HG03039 (cell line): Measurements from ENCODE around the gene SSR1.
"Not testable (repeated sequence)": the region's sequence is repeated elsewhere in the genome, so short reads cannot be mapped to it uniquely, and the experiment has no call there.

ENCODE experiments used
- ATAC-seq: cut with Tn5 transposase; IDR thresholded peaks from one replicate; pipeline ENCODE4 v1.9.1; 2021; ENCODE audit warnings: mild to moderate bottlenecking, moderate library complexity; ENCODE audit not compliant: unreplicated experiment

Gene SSR1

DNA sequence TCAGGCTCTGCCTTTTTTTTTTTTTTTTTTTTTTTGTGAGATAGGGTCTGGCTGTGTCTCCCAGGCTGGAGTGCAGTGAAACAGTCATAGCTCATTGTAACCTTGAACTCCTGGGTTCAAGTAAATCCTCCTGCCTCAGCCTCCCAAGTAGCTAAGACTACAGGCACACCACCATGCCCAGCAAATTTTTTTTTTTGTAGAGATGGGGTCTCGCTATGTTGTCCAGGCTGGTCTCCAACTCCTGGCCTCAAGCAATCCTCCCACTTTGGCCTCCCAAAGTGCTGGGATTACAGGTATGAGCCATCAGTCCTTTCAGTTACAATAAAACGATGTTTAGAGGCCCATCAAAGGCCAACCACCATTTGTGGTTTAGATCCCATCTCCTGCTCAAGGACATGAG, 6.4 kb upstream of the SSR1 start:
- not testable (repeated sequence) for ATAC-seq

DNA sequence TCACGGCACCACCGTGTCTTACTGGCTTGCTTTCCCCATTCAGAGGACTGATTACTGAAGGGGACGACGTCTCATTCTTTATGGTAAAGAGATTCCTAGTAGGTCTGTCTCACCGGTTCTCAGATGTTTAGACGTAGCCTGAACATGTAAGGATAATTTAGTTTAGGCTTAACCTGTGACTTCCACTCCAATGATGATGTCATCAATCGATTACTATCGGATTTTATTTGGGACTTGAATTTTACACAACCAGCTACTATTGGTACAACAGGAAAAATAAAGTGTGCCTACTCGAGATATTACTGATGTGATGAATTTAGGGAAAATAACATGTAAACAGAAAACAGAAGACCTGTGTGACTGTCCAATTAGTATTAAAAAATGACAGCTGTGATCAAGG, 4.5 kb upstream of the SSR1 start:
- ATAC-seq: no peak

DNA sequence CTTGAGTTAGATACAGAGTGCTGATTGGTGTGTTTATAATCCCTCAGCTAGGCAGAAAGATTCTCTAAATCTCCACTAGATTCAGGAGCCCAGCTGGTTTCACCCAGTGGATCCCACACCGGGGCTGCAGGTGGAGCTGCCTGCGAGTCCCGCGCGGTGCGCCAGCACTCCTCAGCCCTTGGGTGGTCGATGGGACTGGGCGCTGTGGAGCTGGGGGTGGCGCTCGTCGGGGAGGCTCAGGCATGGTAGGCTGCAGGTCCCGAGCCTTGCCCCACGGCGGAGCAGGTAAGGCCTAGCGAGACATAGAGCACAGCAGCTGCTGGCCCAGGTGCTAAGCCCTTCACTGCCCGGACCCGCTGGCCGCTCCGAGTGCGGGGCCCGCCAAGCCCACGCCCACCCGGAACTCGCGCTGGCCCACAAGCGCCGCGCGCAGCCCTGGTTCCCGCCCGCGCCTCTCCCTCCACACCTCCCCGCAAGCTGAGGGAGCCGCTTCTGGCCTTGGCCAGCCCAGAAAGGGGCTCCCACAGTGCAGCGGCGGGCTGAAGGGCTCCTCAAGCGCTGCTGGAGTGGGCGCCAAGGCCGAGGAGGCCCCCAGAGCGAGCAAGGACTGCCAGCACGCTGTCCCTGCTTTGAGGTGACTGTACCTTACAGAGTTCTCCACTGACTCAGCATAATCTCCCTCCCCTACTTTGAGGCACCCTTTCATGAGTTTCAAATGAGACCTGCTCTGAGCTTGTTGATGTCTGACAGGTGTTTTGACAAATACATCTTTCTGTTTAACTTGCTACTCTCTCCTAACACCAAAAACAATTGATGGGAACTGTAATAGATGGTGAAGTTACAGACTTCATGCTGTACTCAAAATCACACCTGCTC, 3.9 kb upstream of the SSR1 start:
- no peak for ATAC-seq

DNA sequence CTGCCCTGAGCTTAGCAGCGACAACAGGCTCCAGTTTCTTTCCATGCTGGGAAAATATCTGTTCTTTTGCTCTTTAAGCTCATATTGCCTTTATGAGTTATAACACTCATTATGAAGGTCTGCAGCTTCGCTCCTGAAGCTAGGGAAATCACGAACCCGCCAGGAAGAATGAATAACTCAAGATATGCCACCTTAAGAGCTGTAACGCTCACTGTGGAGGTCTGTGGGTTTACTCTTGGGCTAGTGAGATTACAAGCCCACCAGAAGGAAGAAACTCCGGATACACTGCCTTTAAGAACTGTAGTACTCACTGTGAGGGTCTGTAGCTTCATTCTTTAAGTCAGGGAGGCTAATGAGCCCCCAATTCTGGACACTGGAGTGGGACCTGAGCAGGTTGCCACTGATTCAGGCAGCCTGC, 3.0 kb upstream of the SSR1 start:
- no peak for ATAC-seq

DNA sequence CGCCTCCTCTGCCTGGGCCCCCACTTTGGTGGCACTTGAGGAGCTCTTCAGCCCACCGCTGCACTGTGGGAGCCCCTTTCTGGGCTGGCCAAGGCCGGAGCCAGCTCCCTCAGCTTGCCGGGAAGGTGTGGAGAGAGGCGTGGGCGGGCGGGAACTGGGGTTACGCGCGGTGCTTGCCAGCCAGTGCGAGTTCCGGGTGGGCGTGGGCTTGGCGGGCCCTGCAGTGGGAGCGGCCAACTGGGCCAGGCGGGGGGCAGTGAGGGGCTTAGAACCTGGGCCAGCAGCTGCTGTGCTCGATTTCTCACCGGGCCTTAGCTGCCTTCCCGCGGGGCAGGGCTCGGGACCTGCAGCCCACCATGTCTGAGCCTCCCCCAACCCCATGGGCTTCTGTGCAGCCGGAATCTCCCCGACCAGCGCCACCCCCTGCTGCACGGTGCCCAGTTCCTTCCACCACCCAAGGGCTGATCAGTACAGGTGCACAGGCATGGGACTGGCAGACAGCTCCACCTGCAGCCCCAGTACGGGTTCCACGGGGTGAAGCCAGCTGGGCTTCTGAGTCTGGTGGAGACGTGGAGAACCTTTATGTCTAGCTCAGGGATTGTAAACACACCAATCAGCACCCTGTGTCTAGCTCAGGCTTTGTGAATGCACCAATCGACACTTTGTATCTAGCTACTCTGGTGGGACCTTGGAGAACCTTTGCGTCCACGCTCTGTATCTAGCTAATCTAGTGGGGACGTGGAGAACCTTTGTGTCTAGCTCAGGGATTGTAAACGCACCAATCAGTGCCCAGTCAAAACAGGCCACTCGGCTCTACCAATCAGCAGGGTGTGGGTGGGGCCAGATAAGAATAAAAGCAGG, 2.3 kb upstream of the SSR1 start:
- not testable (repeated sequence) for ATAC-seq

DNA sequence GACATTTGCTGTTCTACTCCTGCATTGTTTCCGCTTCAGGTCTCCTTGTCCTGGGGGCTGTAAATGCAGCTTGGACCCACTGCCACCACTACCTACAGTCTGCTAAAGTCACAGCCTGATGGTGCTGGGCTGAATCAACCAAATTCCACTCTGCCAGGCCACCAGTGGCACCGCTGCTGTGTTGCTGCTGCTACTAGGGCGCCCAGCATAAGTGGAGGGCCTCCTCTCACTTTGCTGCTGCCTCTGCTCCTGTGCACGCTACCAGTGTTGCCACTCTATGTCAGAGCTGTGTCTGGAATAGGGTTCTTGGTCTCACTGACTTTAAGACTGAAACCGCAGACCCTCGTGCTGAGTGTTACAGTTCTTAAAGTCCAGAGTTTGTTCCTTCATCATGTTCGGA, 1.4 kb upstream of the SSR1 start:
- ATAC-seq: no peak

DNA sequence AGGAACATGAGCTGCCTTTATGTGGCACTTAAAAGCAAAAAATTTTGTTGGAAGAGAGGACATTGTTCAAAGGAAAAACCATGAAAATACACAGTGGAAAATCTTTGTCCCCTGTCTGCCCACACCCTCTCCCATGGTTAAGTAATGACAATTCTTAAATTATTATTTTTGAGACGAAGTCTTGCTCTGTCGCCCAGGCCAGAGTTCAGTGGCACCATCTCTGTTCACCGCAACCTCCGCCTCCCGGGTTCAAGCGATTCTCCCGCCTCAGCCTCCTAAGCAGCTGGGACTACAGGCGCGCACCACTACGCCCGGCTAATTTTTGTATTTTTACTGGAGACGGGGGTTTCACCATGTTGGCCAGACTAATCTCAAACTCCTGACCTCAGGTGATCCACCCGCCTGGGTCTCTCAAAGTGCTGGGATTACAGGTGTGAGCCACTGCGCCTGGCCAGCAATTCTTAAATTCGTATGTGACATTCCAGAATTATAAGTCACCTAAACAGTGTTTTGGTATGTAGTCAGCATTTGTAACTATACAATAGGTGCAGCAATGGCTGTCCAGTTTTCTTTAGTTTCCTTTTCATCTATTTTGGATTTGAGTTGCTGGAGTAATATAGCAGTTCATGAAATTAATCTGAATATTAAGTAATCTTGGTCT, 636 bp upstream of the SSR1 start:
- no peak for ATAC-seq

DNA sequence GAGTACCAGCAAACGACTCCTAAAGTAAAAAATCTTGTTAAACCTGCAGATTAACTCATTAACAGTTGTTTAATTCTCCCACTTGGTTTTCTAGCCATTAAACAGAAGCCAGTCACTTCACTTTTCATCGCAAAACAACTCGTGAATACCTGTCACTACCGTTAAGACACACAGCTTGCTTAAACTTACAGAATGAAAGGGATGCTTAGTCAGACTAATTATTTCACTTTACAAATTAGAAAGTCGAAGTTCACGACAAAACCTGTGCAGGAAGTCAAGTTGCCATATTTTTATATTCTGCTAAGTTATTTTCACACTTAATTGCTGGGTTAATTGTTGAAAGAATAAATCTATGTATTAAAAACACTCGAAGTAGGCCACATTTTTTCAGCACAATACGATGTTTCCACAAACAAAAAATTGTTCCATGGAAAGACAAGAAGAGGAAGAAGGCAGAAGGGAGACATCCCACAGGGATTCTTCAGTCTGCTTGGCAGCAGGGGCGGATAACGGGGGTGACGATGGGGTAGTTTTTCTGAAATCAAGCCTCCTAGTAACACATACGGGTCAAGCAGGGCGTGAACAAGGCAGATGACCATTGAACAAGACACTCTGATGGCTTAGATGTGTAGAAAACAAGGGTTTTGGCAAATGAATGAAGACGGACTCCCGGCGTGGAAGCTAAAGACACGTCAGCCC, 933 bp downstream of the SSR1 start:
- no peak for ATAC-seq

DNA sequence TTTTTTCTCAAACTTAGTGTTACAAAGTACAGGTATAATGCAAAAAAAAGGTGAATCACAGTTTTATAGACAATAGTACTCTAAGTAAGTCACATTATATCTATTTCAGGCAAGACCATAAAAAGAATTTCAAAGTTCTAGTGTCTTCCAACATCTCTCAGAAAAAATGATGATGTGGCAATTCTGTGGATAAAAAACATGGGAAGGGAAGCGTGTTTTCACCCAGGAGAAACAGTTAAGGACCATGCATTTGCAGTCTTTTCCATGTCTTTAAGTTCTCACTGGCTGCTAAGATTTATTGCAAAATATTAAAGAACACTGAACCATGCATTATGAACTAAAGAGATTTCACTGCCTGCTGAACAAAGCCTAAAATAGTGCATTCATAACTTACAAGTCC, 1.8 kb downstream of the SSR1 start:
- no peak for ATAC-seq

DNA sequence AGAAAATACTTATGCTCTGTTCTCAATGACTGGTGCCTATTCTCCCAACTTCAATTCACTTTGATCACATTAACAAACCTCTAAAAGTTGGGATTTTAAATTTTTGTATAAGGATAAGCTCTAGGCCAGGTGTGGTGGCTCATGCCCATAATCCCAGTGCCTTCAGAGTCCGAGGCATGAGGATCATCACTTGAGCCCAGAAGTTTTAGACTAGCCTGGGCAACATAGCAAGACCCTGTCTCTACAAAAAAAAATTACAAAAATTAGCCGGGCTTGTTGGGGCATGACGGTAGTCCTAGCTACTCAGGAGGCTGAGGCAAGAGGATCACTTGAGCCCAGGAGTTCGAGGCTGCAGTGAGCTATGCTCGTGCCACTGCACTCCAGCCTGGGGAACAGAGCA, 3.9 kb downstream of the SSR1 start:
- ATAC-seq: no peak

DNA sequence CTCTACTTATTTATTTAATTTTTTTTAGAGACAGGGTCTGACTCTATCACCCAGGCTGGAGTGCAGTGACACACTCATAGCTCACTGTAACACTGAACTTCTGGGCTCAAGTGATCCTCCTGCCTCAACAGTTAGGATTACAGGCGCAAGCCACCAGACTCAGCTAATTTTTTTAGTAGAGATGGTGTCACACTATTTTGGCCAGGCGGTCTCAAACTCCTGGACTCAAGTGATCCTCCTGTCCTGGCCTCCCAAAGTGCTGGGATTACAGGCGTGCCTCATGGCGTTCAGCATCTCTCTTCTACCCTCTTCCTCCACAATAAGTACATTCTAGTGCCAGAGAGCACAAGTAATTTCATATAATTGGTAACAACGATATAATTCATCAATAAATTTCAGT, 5.5 kb downstream of the SSR1 start:
- no peak for ATAC-seq

DNA sequence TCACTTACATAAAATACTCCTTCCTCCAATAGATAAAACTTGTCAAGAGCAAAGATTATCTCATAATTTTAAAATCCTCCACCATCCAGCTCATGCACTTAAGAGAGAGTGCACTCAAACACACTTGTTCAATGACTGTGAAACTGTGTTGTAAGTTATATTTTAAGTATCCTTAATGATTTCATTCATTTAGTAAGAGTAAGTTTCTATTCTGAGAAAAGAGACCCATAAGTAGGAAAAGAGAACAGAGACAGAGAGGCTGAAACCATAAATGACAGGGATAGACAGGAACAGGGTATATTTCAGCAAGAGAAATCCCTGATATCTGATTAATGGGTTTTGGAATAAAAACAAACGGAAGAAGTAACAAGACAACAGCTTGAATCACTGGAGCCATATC, 8.2 kb downstream of the SSR1 start:
- no peak for ATAC-seq

DNA sequence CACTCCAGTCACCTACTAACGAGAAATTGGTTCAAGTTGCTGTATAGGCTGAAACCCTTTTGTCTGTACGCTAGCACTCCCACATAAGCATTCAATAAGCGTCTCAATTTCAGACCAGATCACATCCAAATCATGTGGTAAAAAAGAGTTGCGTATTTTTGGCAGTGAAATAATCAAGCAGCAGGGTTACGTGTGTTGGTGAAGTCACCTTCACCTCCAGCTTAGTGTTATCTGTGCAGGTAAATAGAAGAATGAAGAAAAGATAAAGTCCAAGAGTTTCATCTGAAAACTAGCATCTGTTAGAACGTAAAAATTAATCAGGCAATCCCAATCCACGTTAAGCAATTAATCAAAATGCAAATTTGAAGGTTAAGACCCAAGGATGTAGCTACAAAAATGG, 11.3 kb downstream of the SSR1 start:
- ATAC-seq: no peak

DNA sequence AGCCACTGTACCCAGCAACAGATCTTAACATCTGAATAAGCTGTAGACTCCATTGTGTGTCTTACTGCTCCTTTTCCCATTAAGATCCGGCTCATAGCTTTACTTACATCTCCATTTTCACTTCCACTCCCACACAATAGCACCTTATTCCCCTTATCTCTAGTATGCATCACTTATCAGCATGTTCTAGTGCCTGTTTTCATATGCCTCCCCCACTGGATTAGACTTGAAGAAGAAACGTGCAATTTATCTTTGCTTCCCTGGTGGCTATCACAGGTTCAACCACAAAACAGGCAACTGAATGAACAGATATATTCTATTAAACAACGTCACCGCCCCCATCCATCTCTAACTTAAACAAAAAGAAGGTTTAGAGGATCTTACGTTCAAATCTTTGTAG, 12.1 kb downstream of the SSR1 start:
- ATAC-seq: no peak

DNA sequence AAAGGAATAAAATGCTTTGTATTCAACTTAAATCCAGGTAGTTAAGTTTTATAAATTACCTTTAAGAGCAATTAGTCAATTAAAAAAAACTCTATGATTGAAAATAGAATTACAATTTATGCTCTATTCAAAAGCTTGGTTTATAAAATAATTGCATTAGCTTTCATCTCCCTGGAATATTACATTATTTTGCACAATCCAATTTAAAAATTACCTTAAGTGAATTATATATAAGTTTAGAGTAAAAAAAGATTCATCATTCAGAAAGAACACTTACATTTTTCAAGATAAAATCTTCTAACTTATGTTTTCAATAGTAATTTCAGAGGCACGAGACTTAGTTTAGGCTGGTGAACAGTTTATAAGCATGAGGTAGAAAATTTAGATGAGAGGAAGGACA, 14.9 kb downstream of the SSR1 start:
- no peak for ATAC-seq

DNA sequence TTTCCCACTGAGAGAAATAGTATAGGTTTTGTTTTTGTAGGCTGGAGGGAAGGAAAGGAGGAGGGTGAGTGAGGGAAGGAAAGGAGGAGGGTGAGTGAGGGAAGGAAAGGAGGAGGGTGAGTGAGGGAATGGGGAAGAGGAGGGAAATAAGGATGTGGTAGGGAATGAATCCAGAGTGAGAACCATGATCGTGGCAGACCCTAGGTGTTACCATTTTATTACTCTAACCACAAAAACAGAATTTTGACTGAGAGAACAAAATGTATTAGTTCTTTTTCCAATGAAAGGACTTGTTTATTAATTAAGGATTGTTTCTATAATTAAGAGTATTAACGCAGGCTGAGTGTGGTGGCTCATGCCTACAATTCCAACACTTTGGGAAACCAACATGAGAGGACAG, 16.4 kb downstream of the SSR1 start:
- no peak for ATAC-seq

DNA sequence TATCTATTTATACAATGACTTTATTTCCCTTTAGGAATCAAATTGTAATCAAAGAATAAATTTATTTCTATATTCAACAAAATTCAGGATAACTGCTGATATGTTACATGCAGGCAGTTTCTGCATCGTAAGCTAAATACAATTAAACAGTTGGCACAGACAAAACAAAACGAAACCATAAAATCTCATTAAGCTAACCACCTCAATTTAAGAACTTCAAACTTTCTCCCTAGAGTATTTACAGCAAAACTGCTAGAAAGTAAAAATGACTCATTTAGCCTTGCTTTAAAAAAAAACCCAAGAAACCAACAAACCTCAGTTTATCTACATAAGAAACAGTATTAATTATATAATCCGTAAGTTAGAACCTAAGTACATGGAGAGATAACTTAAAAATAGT, 17.1 kb downstream of the SSR1 start:
- ATAC-seq: no peak

DNA sequence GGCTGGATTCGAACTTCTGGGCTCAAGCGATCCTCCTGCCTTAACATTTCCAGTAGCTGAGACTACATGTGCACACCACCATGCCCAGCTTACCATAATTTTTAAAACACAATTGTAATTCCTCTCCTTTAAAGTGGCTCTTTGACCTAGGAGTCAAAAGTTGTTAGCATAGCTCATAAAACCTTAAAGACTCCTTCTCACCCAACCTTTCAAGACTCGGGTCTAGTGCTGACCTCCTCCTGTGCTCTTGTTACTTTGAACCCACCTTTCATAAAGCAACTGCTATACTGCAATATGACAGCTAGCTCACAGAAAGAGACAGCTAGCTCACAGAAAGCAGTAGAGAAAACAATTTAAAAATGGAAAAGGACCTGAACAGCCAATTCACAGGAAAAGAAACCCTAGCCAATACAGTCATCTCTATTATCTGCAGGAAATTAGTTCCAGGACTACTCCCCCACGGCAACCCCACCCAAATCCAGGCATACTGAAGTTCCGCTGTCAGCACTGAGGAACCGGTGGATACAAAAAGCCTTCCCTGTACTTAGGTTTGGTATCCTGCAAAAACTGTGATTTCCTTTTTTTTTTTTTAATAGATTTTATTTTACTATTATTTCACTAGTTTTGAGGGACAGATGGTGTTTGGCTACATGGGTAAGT, 20.3 kb downstream of the SSR1 start:
- no peak for ATAC-seq

DNA sequence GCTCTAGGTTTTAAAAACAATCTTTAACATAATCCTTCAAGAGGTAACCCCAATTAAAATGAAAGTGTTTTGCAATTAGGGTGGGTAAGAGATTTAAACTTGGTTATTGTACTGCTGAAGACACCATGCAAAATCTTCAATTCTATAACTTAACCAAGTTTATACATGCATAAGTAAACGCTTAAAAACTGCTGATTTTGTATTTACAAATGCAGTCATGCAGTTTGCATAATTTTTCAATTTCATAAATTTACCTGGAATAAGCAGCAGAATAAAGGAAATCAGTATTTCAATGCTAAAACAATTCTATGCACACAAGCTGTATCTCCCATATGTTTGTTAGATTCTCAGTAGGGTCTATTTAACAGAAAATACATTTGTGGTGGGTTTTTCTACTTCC, 22.9 kb downstream of the SSR1 start:
- ATAC-seq: no peak

DNA sequence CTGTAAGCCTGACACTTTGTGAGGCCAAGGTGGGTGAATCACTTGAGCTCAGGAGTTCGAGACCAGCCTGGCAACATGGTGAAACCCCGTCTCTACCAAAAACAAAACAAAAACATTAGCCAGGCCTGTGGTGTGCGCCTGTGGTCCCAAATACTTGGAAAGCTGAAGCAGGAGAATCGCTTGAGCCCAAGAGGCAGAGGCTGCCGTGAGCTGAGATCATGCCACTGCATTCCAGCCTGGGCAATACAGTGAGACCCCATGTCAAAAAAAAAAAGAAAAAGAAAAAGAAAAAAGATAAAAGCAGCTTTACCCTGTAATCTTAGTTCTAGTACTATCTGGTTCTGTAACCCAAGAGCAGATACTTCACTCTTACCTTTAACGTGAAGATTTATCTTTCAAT, 27.6 kb downstream of the SSR1 start:
- no peak for ATAC-seq

DNA sequence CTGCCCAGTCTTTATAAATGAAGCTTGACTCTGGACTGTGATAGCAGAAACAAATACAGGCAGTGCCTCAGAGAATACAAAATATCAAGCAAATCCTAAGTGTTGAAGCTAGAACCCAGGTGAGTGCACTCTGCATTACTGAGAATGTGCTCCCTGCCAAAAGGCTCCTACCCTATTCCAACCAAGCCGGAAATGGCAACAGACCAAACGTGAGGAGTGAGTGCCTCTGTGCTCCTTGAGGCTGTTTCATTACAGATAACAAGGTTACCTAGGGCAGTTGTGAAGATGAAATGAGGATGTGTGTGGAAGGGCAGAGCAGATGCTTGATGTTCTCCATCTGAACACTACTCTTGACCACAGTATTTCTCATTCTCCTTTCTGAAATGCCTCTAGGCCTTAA, 29.3 kb downstream of the SSR1 start:
- ATAC-seq: no peak
